Activated CD8-positive, alpha-beta memory T cell treated with anti-CD3 and anti-CD28 coated beads, Interleukin-2, amount 50 U/mL, for 1 hour (primary cell): ENCODE results near the gene TTLL13.
A peak's percentile ranks its signal among the peaks of the same experiment; 100 is the strongest.
"Not testable (repeated sequence)": the region's sequence is repeated elsewhere in the genome, so short reads cannot be mapped to it uniquely, and the experiment has no call there.

Experiments used
- DNase-seq: peaks from one replicate; pipeline ENCODE4 v3.0.0-alpha.2; 2020; ENCODE audit errors: extremely low read depth

The TTLL13 gene

DNA sequence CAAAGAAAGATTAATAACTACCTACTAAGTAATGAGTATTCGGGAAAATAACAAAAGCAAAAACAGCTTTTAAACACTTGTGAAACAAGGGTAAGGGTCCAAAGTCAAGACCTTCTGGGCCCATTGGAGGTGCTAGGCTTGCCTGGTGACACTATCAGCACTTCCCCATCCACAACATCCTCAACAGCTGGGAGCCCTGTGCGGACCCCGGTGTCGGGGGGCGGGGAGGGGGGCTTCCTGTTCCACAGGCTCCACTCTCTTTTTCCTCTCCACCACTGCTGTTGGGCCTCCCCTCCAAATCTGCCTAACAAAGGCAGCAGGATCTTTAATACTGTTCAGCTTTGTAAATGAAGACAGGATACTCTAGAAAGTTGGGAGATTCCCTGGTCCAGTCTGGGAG is 37.7 kb downstream of the TTLL13 start:
- no peak for DNase-seq

DNA sequence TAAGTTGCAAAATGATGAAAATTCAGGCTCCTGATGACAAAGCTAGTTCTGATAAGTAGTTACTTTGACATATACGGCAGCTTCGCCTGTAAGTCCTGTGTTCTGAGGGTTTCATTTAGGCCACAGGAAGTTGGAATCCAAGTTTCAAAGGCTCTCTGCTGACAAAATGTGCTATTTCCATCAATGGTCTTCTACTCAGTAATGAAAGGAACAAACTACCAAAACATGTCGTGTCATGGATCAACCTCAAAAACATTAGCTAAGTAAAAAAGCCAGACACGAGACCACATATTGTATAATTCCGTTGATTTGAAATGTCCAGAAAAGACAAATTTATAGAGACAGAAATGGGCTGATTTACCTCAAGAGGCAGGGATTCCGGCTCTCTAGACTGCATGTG is 38.6 kb downstream of the TTLL13 start:
- DNase-seq, result no peak

DNA sequence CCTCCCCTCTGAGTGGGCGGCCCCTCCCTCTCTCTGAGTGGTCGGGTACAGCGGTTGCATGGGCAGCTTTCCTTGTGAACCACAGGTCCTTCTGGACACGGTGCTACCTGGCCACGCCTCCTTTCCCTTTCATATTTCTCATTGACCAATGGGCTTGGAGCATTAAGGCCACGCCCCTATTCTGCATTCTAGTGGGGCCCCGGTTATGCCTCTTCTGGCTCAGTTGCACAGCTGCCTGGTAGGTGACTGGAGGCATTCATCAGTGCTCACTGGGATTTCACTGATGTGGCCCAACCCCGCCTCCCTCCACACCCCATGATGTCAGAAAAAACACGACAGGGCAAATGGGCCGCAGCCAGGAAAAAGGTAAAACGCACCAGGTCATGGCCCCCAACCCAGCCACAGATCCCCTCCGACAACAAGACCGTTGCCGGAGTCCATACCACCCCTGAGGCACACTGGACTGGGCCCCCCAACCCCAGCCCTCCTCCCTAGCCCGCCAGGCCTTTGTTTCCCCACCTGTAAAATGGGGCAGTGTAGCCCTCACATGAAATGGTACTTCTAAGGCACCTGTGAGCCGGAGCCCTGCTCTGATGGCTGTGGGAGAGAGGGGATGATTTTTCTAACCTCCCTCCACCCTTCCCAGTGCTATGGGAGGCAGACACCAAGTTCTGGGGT is 42.5 kb downstream of the TTLL13 start:
- no peak for DNase-seq

- peak; percentile 30 for DNase-seq
Measured at GRCh38 chr15:90293040-90293810, 43.9 kb downstream of the TTLL13 start.

DNA sequence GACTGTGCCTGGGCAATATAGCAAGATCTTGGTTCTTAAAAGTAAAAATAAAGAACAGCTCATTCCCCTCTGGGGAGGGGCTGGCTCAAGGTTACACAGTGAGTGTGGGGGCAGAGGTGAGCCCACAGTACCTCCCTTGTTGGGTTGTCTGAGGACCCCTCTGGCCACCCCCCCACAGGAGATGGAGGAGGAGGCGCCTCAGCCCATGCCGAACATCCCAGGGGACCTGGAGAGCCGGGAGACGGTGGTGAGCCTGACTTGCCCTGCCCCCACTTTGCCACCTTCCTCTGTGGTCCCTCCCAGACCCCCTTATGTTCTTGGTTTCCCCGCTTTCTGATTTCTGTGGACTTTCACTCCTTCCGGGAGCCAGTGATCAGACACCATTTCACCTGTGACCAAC is 44.8 kb downstream of the TTLL13 start:
- no peak for DNase-seq

DNA sequence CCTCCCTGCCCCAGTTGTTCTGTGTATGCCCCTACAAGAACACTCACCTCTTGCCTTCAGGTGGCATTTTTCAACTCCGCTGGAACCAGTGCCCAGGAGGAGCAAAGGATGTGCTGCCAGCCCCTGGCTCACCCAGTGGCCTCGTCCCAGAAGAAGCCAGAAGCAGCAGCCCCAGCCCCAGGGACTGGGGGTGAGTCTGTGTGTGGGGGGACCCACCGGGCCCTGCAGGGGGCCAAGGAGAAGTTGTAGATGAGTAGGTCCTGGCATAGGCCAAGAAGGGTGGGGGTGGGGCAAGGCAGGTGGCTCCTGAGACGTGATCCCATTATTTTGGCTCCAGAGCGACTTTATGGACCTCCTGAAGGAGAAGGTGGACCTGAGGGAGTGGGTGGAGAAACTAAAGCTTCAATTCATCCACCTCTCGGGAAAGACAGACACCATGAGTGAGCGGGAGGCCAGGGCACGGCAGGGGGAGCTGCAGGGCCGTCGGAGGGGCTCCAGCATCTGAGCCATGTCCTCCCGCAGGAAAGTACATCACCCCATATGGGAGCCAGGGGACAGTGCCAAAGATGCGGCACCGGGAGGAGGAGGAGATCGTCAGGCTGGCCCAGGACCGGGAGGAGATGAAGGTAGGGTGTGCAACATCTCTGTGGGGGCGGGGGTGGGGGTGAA is 45.4 kb downstream of the TTLL13 start:
- no peak for DNase-seq

- no peak for DNase-seq
Measured at GRCh38 chr15:90295270-90295648, 45.9 kb downstream of the TTLL13 start.

- not testable (repeated sequence) for DNase-seq
Measured at GRCh38 chr15:90296316-90296884, 47.0 kb downstream of the TTLL13 start.

GRCh38 chr15:90297021-90297420 is 47.7 kb downstream of the TTLL13 start:
- DNase-seq, result no peak

- DNase-seq, result no peak
Measured at GRCh38 chr15:90300541-90300940, 51.2 kb downstream of the TTLL13 start.

- no peak for DNase-seq
Measured at GRCh38 chr15:90300988-90301706, 51.8 kb downstream of the TTLL13 start.

GRCh38 chr15:90301707-90302300 is 52.4 kb downstream of the TTLL13 start:
- no peak for DNase-seq

GRCh38 chr15:90305355-90305754 is 56.0 kb downstream of the TTLL13 start:
- not testable (repeated sequence) for DNase-seq

GRCh38 chr15:90305932-90306331 is 56.6 kb downstream of the TTLL13 start:
- no peak for DNase-seq

GRCh38 chr15:90306560-90306959 is 57.2 kb downstream of the TTLL13 start:
- no peak for DNase-seq

- no peak for DNase-seq
Measured at GRCh38 chr15:90307661-90308060, 58.3 kb downstream of the TTLL13 start.

- no peak for DNase-seq
Measured at GRCh38 chr15:90309020-90309419, 59.7 kb downstream of the TTLL13 start.
